Umbilical cord (tissue), 2 donors: ENCODE data around the gene TMEM87A. TPM values are rescaled to one million over a fixed set of nuclear protein-coding genes. Genes with fewer than 3 reads are reported as not detected.
A peak's percentile ranks its signal among the peaks of the same experiment; 100 is the strongest.
"Not testable (repeated sequence)": the region's sequence is repeated elsewhere in the genome, so short reads cannot be mapped to it uniquely, and the experiment has no call there.

Experiments
- DNase-seq: peaks from one replicate; pipeline ENCODE4 v3.0.0-alpha.2; 2015; ENCODE audit warnings: low spot score
- total RNA-seq: library from RNA; depleted of rRNA; stranded (reverse); fragments of >200 nt; gene quantifications from one replicate; pipeline ENCODE4 v1.2.3, GENCODE V29; 2014; ENCODE audit warnings: low replicate concordance; ENCODE audit not compliant: insufficient read depth

TMEM87A gene
- total RNA-seq, 1 donor from 2014 or later = 57.3 TPM

DNA sequence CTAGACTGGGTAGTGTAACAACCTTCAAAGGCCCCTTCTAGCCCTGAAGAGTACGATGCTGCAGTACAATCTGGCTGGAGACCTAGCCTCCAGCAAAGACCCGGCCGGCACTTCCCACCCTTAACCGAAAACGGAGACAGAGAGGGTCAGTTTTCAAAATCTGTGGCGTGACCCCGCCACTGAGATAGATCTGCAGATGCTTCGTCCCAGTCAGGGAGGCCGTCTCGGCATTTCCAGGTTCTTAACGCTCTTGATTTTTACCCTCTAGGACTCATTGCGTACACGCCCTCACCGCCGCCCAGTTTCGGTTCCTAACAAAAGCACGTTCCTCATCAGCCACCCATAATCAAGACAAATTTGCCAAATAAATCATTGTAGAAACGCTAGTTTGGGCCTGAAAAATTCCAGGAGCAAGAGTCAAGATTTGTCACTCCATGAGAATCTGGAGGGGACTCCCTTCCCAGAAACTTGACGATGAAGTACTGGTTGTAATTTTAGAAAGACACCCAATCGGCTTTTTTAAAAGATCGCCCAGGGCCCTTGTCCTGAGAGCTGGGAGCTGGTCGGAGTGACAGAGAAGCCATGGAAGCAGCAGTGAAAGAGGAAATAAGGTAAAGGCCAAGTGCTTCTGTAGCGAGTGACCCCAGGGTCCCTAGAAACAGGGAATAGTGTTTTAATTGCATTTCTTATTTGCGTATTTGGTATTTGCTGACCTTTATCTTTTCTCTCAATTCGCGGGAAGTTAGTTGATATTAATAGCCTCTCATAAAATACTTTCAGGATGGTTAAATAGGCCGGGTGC lies 868 bp upstream of the TMEM87A start:
- peak; percentile 70 for DNase-seq

DNA sequence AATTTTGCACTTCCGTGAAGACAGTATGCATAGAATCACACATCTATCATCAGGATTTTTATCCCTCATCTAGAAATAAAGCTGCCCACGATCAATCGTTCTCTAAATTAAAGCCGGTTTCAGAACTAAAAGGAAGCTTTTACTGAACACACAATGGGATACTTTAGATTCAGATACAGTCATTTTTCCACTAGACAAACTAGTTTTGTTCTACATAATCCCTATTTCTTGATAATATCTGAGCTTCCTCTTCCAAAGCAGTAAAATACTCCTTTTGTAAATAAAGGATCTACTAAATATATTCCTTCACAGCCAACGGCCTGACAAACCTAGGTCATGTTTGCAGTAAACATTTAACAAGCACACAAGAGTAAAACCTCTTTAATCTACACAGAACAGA lies 2.2 kb downstream of the TMEM87A start:
- no peak for DNase-seq

DNA sequence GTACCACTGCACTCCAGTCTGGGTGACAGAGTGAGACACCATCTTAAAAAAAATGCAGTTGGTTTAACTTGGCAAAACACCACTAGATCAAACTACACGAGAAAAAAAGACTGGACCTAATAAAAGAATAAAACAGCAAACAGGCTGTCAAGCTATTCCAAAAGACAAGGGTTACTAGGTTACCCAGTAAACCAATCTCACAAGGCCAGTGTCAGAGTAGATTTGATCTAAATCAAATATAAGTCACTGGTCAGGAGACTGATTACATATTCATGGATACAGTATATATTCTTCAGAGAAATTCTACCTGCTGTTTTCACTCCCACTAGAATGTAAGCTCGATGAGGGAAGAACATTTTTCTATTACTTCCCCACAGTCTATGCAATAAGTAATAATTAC lies 2.7 kb downstream of the TMEM87A start:
- no peak for DNase-seq

DNA sequence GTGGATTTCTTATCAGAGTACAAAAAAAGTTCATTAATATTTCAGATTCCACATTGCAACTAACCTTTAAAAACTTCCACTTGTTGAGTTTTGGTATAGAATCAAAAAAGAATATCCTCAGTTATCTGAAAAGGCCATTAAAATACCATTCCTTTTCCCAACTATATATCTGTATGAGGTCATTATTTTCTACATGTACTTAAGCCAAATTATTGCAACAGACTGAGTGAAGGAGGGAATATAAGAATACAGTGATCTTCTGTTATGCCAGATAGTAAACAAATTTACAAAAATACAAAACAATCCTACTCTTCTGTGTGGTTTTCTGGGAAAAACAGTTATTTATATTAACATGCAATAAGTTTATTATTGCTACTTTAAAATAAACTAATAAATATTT lies 5.9 kb downstream of the TMEM87A start:
- DNase-seq = peak; percentile 24

DNA sequence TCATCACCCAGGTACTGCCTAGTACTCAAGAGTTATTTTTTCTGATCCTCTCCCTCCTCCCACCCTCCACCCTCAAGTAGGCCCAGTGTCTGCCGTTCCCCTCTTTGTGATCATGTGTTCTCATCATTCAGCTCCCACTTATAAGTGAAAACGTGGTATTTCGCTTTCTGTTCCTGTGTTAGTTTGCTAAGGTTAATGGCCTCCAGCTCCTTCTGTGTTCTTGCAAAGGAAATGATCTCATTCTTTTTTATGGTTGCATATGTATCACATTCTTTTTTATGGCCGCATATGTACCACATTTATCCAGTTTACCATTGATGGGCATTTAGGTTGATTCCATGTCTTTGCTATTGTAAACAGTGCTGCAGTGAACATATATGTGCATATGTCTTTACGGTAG lies 8.4 kb downstream of the TMEM87A start:
- no peak for DNase-seq

DNA sequence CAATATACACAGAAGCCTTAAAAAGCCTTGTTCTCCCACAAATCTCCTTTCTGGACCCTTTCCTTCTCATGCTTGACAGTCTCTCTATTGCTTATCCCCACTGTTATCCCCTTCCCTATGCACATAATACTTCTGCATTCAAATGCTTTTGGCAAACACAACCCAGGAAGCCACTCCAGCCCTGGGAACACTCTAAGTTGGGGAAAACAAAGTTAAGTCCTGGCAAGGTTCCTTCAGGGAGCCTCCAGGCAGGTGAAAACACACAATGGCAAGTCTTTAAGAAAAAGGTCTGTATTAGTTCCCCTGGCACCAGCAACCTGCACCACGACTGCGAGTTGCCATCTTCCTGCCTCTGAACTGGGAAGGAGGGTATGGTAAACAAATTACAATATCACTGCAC lies 19.9 kb downstream of the TMEM87A start:
- DNase-seq = no peak

DNA sequence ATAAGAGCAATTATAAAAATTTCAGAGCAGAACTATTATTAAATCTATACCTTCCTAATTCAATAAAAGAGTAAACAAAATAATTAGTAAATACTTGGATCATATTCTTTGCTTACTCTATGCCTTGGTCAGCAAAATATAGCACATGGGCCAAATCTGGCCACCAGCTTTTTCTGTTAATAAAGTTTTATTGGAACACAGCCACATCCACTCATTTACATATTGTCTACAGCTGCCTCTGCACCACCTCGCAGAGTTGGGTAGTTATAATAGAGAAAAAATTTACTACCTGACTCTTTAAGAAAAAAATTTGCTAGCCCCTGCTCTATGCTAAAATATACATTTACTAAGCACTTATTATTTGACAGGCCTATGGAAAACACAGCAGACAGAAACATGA lies 32.4 kb downstream of the TMEM87A start:
- DNase-seq = no peak

DNA sequence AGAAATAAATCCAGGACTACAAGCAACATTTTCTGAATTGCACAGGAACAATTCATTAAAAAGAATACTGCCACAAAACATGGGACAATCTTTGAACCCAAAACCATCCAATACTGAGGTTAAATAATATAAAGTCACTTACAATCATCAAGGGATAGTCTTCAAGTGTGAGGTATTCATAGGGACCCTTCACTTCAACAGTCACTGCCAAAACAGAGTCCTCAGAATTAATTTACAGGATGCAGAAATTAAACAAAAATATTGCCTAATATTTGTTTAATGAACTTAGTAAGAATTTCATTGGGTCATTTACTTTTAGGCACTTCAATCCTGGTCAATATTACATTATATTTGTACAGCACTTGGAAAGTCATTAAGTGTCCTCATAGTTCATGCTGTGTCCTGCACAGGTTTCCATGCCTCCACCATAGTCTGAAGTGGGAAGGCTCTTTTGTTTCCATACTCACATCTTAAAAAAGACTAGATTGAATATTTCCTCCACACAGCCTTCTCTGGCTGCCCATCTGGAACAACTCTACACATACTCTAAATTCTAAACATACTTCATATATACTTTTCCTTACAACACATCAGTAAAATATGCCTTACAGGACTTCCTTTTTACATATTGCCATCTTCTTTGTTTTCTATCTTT lies 33.6 kb downstream of the TMEM87A start:
- DNase-seq = no peak

DNA sequence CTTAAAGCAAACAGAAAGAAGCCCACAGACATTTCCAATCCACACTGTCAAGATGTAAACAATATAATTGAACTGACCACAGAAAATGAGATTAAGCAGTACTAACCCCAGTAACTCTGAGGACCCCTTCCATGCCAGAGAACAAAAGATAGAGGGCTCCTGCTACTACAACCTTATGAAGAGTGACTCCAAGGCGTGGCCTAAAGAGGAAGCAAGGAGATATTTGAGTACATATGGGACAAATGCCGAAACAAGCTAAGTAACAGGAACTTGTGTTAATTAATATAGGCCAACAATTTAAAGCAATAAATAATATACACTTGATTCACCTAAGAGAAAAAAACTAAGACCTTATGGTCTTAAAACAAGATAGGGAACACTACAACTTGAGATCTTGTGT lies 40.1 kb downstream of the TMEM87A start:
- DNase-seq = no peak

DNA sequence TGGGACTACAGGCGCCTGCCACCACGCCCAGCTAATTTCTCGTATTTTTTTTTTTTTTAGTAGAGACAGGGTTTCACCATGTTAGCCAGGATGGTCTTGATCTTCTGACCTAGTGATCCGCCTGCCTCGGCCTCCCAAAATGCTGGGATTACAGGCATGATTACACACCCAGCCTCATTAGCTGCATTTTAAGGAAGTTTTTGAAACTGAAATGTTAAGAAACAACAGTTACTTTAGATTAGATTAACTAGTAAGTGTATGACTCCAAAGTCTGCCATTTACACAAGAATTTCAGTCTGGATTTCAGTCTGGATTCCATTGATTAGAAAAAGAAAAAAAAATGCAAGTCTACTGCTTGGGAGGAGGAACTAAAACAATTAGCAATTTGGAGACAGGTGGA lies 40.6 kb downstream of the TMEM87A start:
- no peak for DNase-seq

DNA sequence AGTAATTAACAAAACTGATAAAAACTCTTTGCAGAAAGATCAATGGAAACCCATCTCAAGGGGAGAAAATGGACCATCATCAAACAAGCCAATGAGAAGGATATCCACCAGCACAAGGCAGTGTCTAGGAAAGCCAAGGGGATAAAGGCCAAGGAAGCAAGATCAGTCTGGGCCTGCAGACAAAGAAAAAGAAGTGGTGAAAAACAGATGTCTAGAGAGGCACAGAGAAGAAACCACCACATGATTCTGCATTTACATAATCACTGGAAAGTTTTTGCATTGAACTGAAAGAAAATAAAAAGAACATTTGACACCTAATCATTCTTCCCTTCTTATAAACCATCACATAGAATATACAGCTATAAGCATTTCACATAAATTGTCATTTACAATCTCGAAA lies 42.1 kb downstream of the TMEM87A start:
- no peak for DNase-seq

DNA sequence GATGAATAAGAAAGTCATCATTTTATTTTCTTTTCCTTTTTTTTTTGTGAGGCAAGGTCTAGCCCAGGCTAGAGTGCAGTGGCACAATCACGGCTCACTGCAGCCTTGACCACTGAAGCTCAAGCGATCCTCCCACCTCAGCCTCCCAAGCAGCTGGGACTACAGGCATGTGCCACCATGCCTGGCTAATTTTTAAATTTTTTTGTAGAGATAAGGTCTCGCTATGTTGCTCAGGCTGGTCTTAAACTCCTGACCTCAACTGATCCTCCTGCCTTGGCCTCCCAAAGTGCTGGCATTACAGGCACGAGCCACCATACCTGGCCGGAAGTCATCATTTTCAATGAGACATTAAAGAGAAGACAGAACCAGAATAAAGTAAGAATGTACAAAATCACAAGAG lies 44.3 kb downstream of the TMEM87A start:
- not testable (repeated sequence) for DNase-seq

DNA sequence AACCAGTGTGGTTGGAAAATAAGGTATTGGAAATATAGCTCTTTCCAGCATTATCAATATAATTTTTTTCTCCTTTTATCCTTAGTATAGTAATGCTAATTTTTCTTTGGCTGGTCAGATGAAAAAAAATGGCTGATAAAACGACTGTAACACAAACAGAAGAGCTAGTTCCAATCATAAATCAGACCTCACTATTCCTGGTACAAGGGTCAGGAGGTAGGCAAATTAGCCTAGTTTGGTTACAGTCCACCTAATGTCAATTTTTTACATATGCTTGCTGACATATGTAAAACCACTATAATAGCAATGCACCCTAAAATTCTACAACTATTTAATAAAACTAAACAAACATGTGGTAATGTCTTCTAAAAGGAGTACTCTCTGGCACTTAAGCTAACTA lies 45.2 kb downstream of the TMEM87A start:
- no peak for DNase-seq

DNA sequence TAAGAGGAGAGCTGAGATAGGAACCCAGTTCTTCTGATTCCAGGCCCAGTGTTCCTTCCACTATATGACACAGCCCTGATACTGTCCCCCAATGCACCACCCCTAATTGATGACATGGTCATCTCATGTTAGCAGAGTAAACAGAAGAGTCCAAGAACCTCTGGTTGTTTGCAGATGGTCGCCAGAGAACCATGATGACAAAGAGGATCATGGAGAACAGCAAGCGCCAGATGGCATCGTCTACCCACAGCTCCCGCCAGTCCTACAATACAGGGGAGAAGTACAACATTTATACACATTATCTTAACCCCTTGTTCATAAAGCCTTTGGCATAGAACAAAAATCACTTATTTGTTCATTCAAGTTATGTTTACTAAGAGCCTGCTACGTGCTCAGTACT lies 46.6 kb downstream of the TMEM87A start:
- DNase-seq = no peak

DNA sequence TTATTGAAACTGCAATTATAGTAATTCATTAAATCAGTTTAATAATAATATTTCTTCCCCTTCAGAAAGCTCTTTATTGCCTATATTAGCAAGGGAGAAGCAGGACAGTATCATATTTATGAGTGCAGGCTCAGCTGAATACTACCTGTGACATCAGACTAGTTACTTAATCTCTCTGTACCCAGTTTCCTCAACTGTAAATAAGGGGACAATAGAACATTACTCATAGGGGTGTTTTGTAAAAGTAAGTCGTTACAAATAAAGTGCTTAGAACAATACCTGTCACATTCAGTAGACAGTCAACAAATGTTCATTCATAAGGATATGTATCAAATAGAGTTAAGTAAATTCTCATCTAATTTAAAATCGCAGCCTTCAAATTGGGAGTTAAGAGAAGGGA lies 53.0 kb downstream of the TMEM87A start:
- no peak for DNase-seq

DNA sequence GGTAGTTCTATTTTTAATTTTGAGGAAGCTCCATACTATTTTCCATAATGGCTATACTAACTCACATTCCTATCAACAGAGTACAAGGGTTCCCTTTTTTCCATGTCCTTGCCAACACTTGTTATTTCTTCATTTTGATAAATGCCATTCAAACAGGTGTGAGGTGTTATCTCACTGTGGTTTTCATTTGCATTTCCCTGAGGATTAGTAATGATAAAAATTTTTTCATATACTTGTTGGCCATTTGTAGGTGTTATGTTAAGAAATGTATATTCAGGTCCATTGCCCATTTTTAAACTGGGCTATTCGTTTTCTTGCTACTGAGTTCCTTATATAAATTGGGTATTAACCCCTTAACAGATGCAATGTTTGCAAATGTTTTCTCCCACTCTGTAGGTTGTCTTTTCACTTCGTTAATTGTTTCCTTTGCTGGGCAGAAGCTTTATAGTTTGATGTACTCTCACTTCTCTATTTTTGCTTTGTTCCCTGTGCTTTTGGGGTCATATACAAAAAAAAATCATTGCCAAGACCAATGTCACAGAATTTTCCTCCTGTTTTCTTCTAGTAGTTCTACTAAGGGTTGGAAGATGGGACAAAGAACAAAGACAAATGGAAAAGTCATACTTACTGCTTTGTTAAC lies 54.2 kb downstream of the TMEM87A start:
- no peak for DNase-seq

DNA sequence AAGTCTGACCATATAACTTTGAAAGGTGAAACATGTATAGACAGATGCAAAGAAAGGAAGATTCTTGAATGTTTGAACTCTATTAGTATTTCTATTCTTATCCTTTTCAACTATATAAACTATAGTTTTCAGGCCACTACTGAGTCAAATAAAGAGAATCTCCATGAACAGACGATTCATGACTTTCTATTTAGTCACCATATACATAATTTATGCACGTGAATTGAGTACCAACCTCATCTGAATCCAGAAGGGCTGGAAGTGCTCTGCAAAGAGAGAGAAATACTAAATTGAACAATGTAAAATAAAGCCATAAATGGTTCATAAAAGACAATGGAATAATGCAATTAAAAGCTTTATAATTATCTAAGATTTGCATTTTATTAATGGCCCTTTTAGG lies 55.7 kb downstream of the TMEM87A start:
- DNase-seq = no peak

DNA sequence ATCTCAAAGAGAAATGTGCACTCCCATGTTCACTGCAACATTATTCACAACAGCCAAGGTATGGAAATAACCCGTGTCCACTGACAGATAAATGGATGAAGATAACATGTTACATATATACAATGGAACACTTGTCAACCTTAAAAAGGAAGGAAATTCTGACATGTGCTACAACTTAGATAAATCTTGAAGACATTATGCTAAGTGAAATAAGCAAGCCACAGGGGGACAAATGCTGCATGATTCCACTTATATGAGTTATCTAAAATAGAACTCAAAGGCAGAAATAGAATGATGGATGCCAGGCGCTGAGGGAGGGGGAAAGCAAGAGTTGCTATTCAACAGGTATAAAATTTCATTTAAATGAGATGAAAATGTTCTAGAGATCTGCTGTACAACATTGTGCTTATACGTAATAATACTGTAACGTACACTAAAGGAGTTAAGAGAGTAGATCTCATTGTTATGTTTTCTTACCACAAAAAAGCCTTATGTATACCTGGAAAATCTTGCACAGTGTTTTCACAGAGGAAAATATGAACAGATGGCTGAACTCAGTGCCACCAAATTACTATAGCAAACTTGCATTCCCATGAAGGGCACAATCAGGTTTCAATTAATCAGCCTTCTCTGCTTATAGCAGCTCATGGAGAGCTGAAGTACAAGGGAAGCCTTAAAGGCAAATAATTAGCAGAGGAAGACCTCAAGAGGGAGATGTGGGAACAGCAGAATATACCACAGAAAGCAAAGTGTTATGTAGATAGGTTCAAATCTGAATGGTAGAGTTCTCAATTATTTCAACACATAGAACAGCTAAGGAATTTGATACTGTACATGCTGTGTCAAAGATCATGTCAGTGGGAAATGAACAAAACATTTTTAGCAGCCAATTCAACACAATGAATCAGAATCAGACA lies 57.1 kb downstream of the TMEM87A start:
- no peak for DNase-seq

DNA sequence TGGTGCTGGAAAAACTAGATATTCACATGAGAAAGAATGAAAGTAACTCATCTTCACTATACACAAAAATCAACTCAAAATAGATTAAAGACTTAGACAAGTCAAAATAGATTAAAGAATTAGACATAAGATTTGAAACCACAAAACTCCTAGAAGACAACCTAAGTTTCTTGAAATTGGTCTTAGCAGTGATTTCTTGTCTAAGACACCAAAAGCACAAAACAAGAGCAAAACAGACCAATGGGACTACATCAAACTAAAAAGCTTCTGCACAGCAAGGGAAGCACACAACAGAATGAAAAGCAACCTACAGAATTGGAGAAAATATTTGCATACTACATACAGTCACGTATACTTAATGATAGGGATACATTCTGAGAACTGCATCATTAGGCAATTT lies 58.6 kb downstream of the TMEM87A start:
- DNase-seq = no peak

DNA sequence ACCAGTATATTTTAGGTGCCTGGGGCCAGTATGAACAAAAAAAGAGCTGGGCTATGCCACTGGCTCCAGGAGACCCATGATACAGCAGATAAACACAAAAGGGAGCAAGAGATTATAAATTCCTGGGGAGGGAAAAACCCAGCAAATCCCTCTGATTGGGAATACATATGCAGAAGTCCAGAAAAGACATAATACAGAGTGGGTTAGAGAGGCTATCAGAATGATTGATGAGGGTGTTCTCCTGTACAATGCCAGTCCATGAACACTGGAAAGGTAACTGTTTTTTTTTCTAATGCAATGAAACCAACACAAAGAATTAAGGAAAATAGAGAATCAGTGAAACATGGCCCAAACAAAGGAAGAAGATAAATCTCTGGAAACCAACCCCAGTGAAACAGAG lies 59.7 kb downstream of the TMEM87A start:
- no peak for DNase-seq

DNA sequence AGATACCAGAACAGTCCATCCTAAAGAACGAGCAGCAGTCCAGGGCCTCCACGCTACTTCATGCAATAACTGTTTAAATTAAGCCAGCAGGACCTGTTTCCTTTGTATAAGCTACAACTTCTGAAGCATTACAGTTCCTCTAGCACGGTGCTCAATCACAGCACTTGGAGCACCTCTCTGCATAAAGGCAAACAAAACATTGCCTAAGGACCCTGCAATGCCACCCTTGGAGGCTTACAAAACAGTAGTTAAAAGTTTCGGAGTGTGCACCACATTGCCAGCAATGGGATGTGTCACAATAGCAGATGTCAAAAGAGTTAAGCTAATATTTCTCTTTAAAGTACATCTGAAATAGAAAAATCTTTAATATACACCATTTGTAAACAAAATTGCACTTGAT lies 62.5 kb downstream of the TMEM87A start:
- no peak for DNase-seq
